HG03378 (cell line): ENCODE measurements around the gene C15orf61.

Experiments
- ATAC-seq: cut with Tn5 transposase; IDR thresholded peaks from one replicate; pipeline ENCODE4 v1.9.1; 2021; ENCODE audit warnings: mild to moderate bottlenecking, moderate library complexity; ENCODE audit not compliant: unreplicated experiment

The C15orf61 gene

DNA sequence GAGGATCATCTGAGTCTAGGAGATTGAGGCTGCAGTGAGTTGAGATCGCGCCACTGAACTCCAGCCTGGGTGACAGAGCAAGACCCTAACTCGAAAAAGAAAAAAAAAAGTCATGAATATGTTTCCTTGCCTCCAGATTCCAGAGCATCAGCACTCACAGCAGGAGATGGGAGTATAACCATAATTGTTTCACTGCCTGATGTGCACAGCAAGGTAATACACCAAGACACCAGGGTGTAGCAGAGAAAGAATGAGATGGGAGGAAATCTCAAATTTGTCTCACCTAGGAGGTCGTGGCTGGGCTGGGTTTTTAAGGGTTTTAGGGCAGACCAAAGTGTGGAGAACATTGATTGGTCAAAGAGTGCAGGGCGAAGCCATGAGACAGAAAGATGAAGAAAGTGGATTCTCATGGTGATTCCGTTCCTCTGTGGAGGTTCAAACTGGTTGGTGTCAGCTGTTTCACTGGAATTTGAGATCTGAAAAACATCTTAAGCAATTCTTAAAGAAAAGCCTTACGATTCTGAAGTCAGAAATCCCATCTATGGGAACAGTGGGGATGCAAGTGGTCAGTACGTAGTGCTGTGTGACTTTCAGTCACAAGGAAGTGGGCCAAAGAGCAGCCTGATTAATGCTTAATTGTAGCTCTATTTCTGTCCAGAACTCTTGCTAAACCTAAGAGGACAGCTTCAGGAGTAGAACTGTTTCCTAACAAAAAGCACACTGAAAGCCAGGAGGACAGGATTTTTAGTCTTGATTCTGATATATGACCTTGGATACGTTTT lies 7.8 kb upstream of the C15orf61 start:
- ATAC-seq = no peak

DNA sequence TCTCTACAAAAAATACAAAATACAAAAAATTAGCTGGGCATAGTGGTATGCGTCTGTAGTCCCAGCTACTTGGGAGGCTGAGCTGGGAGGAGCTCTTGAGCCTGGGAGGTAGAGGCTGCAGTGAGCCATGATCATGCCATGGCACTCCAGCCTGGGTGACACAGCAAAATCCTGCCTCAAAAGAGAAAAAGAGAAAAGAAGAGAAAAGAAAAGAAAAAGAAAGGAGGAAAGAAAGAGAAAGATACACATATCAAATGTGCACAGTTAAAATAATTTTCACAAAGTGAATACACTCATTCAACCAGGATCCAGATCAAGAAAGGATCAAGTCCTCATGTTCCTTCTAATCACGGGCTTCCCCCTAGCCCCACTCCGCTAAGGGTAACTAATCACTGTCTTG lies 5.8 kb upstream of the C15orf61 start:
- ATAC-seq = no peak

DNA sequence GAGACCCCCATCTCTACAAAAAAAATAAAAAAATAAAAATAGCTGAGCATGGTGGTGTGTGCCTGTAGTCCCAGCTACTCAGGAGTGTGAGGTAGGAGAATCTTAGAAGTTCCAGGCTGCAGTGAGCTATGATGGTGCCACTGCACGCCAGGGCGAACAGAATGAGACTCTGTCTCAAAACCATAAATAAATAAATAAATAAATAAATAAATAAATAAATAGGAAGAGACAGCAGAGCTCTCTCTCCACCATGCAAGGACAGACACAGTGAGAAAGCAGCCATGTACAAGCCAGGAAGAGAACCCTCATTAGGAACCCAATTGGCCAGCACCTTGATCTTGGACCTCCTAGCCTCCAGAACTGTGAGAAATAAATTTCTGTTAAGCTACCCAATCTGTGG lies 5.4 kb upstream of the C15orf61 start:
- ATAC-seq = no peak

DNA sequence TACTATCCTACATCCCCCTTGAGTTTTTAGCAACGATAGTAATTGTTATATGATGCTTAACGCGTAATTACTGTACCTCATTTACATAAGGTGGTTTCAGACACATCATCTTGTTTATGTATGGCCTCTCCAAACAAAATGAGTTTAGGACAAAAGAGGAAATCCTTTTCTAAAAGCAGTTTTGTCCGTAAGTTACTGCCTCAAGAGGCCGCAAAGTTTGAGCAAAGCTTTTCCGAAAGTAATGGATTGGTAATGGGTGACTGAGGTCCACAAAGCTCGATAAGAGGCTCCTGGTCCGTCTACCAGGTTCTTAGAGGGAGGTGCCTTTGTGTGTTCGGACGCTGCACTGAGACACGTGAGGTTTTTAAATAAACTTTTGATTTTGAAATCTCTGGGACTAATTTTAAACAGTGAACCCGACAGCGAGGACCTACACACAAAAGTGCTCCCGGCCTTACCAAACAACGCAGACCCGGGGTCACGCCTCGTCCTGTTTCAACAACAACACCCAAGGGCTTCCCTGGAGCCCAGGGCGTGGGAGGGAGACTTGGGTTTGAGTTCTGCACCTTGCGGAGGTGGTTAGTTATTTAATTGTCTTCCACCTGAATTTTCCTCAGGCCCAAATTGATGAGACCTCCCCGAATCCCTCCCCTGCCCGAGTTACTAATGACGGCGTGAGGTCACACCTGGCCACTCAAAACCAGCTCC lies 456 bp upstream of the C15orf61 start:
- peak; percentile 3 for ATAC-seq

DNA sequence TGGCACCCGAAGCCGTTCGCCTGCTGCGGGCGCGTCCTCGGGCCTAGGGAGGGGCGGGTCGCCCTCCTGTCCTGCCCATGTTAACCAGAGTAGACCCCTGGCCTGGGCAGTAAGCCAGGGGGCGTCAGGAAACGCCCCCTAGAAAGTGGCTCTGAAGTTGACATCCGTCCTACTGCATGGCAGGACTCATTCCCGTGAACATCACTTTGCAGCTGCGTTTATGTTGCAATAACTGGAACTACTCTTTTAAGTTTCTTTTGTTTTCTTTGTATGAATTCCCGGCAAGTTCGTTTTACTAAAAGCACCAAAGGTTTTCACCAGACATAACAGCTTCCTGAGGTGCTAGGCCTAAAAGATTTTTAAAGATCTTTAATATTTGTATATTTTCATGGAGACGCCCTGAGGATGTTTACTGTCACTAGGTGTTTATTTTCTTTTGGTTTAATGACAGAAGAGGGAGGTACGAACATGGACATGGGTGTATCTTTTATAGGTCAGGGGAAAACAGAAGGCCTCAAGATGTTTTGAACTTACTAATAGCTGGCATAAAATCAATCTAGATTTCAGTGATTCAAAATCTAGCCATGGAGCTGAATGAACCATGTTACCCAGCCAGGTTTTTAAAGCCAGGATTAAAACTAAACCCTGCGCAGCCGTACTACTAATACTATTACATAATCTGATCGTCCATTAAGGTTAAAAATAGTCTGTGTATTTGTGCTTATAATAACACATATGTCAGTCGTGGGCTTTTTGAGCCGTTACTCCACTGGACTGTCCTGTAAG lies 1.0 kb downstream of the C15orf61 start:
- no peak for ATAC-seq

DNA sequence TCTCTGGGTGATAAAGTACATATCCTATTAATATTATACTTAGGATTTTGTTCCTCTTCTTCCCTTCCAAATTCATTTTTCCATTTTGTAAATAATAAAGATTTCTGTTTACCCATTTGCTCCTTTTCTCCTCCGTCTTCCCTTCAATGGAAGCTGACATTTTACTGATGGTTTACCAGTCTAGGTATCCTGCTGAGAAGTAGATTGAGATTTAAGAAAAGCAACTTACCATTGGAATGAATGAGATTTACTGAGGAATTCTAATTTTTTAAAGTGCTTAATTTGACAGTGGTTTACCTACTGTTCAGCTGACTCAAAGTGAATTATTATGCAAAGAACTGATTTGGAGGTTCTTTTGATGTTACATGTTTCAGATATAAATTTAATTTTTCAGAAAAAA lies 2.4 kb downstream of the C15orf61 start:
- no peak for ATAC-seq

DNA sequence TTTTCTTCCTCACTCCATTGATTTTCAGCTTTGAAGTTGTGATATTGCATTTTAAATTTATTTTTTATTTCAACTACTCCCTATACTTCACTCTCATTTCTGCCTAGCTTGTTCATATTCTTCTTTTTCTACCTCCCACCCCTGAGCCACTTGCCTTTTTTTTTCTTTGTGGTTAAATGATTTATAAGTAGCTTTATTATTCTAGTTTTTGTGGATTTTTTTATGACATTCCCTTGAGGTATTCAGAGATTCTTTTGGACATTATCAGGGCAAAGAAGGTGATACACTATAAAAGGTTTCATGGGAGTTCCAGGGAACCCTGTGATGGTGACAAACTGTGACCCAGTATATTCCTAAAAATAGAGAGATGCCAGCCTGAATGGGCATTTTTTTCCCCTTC lies 3.3 kb downstream of the C15orf61 start:
- no peak for ATAC-seq

DNA sequence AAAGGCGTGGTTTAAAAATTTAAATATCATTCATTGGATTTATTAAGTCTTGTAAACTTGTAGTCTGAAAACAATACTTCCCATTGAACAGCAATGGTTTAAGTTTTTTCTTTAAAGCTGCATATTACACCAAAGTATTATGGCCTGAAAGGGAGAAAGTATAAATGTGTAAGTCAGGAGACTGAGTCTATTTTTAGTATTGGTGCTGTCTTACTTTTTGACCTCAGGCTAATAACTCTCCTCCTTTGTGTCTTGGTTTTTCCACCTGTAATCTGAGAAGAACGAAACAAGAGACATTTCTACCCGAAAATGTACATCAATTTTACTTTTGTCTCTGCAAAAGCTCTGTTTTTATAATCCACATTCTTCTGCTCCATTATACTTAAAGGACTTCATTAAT lies 7.6 kb downstream of the C15orf61 start:
- no peak for ATAC-seq

DNA sequence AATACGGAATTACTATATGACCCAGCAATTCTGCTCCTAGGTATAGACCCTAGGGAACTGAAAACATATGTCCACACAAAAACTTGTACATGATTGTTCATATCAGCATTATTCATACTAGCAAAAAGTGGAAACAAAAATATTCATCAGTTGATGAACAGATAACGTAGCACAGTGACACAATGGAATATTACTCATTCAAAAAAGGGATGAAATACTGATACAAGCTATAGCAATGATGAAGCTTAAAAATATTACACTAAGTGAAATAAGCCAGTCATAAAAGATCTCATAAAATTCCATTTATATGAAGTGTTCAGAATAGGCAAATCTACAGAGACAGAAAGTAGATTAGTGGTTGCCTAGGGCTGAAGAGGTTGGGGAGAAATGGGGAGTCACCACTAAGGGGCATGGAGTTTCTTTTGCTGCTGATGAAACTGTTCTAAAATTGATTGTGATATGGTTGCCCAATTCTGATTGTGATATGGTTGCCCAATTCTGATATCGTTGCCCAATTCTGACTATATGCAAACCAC lies 10.5 kb downstream of the C15orf61 start:
- no peak for ATAC-seq

DNA sequence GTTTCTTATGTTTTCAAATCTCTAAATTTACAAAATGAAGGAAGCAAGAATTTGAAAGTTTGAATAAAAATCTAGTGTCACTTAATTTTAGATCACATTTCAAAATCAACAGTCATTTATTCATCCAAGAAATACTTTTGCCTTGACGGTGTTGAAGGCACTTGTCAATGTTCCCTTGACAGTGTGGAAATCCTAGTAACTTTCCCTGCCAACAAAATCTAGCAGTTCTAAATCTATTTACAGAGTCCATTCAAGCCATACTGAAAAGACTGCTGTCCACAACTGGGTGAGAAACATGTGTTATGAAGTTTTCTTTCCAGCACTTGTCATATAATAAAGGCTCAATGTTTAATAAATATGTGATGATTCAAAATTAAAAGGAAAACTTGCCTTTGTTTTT lies 12.9 kb downstream of the C15orf61 start:
- ATAC-seq = no peak

DNA sequence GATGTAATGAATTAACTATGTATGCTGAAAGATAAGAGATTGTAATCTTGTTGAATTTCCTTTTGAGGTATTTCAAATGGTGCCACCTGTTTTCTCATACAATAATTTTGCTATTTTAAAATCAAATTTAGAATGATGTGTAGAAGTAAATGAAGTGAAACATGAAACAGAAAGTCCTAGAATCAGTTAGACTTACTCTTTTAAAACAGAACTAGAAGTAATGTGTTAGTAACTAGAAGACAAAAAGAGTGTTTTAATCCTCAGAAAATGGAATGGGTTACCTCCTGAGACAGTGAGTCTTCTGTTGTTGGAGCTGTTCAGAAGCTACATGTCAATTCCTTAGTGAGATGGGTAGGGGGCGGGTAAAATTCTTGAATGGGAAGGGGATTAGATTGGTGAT lies 13.4 kb downstream of the C15orf61 start:
- no peak for ATAC-seq

DNA sequence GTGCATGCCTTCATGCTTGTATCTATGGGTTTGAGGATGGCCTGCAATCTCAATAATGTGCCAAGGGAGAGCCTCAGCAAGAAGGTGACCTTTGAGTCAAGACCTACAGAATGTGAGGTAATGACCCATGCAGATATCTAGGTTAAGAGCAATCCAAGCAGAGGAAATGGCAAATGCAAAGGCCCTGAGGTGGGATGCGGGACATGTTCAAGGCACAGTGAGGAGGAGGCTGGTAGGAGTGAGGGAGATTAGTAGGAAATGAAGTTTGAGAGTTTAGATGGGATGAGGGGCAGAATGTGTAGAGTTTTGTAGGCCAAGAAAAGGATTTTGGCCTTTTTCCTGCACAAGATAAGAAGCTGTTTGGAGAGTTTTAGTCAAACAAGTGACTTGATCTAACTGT lies 16.8 kb downstream of the C15orf61 start:
- no peak for ATAC-seq

DNA sequence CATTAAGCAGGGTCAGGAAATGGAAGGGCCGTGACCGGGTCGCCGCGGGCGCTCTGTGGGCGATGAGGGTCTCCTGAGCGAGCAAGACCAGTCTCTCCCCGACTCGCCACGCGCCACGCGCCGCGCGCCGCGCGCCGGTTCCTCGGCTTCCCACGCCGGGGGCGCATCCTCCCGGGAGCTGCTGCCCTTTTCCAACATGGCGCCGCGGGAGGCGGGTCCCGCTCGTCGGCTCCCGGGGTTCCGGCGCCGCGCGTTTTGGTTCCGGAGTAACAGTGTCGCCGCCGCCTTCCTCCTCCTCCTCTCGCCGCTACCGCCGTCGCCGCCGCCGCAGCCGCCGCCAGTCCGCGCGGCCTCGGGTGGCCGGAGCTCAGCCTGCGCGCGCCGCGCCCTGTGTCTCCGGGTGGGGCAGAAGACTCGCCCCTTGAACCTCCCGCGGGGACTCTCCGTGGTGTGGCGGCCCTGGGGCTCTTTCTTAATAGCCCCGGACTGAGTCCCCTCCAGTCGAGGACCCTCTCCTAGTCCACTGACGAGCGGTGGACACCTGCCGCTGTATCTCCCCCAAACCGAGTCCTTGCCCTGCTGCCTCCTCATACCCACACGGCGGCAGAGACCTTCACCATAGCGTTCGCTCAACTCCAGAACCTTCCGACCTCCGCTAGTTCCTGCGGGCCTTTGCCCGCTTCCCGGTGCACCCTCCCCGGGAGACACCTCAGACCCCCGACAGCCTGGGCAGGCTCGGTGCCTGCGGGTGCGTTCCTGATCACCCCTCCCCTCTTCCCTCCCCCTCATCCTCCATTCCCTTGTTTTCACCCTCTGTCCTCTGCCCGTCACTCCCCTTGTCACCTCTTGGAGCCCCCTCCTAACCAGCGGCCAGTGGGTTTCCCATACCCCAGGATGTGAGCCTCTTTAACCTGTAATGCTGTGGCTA lies 21.8 kb downstream of the C15orf61 start, which contains the start of gene MAP2K5:
TSS of gene MAP2K5 (plus strand) at position 284 of the 928 bp plus-strand sequence. CDS start at position 917, 633 bp downstream.
- no peak for ATAC-seq

DNA sequence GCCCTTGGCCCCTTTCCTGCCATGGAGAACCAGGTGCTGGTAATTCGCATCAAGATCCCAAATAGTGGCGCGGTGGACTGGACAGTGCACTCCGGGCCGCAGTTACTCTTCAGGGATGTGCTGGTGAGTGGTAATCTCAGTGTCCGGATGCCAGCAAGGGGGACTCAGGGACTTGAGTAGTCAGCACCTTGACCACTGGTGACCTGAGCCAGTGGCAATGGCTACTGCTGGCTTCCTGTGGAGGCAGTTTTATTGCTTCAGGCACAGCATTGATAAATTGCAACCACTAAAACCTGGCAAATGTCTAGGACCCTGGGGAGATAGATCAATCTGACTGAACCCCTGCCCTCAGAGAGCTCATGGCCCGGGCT lies 22.4 kb downstream of the C15orf61 start:
- ATAC-seq = no peak

DNA sequence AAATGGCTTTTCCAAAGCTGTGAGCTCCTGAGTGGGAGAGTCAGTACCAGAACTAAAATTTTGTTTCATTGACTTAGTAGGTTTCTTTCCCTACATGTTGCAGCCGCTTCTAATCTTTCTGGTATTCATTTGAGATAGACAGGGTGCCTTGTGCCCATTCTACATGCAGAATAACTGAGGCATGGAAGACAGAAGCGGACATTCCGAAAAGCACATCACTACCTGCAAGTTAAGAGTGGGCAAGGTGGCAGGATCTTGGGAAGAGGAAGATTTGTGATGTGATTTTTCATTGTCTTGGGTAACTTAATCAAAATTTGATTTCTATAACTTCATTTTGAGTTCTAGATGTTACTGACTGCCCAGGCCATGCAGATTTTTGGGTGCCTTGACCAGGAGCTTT lies 23.5 kb downstream of the C15orf61 start:
- no peak for ATAC-seq

DNA sequence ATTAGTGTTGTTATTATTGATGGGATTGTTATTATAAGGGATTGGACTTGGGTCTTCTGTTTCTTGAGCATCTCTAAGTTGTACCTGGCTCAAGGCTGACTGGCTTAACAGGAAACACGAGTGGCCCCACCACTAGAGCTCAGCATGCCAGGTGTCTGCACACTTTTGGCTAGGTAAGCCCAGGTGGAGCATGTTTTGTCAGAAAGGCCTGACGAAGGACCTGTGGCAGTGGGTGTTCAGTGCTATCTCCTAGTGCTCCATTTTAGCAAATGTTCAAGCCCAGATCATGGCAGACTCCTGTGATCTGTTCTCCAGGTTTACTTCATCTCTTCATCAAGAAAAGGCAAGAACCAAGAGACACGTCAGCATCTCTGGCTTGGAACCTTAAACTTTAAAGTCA lies 24.9 kb downstream of the C15orf61 start:
- no peak for ATAC-seq

DNA sequence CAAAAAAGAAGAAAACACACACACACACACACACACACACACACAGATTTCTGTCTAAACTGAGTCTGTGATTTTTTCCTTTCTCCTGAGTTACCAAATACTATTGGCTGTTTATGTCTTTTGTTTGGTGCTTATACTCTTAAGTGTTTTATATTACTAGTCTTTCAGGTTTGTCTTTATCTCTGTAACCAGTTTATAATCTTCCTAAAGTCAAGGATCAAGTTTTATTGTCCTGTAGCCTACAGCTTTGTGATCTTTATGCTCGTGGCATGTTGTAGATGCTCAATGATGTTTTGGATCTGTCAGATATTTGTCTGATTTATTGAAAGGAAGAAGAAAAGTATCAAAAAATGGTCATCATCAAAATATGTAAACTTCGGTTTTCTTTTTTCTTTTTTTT lies 26.1 kb downstream of the C15orf61 start:
- ATAC-seq = no peak

DNA sequence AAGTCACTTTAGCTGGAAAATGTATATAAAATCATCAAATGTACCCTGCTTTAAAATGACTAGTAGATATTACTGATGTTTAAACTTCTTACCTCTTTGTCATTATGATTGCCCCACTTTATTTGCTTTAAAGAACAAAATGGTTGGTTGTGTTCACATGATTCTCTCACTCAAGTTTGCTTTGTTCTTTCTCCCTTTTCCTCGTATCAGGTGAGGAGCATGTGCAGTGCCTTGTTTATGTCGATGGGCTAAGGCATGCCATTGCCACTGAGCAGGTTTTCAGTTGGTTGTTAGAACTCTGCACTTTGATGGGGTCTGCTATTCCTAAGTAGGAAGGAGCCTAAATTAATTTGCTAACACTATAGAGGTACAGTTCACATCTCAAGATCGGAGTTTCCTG lies 26.9 kb downstream of the C15orf61 start:
- no peak for ATAC-seq

DNA sequence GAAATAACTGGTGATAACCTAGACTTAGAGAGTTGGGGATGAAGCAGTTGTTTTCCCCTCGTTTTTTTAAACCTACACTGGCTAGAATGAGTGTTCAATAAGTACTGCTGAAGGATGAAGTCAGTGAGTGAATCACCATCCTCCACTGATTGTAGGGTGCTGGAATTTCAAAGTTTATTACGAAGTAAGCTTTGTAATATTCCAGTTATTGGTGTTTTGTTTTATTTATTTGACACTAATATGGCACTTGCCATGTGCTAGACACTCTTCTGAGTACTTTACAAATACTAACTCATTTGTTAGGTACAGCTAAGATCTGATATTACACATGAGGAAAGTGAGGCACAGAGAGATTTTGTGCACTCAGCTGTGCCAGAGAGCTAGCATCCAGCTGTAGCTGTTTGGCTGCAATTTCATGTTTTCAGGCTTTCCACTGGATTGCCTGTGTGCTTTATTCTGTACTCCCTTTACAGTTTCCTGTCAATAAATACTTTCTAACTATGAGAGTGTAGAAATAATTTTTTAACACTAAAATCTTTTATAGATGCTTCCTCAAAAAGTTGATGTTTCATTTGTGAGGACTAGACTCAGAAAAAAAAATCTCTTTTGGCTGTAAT lies 27.4 kb downstream of the C15orf61 start:
- ATAC-seq = no peak
